HEK293 (cell line): Measurements from ENCODE around the gene RIN1.

Source experiments
- CTCF ChIA-PET: fragments of 350-600 bp; formaldehyde crosslinking; extraction: SDS; loops from one replicate; lab custom pipeline; 2021; ENCODE audit warnings: antibody characterized with exemption; lab: Yijun Ruan, JAX
- POLR2A ChIA-PET: fragments of 300-600 bp; formaldehyde crosslinking; extraction: SDS; loops from one replicate; lab custom pipeline; 2020; ENCODE audit warnings: antibody characterized with exemption, inconsistent platforms; lab: Yijun Ruan, JAX
- H3K27ac ChIP-seq: fragments of 200-500 bp; sonication (Bioruptor generic); 2 replicates; pipeline ENCODE4 v1.5.1; 2014; ENCODE audit warnings: low read depth, low read length, control low read depth, inconsistent platforms; ENCODE audit errors: extremely low read depth
- H3K36me3 ChIP-seq, 2 experiments: fragments of 200-500 bp in 1 of 2; sonication (Bioruptor generic) in 1 of 2; 1 replicate in 1 of 2; 2 replicates in 1 of 2; pipeline ENCODE4 v1.5.1; 2014 to 2017; ENCODE audit warnings: inconsistent platforms in 2 of 2, low read length in 2 of 2; ENCODE audit not compliant: control insufficient read depth in 2 of 2, insufficient read depth in 1 of 2
- H3K4me1 ChIP-seq: fragments of 200-500 bp; sonication (Bioruptor generic); 2 replicates; pipeline ENCODE4 v1.5.1; 2014; ENCODE audit warnings: mild to moderate bottlenecking, low read length, inconsistent platforms; ENCODE audit not compliant: control insufficient read depth, insufficient read depth
- H3K4me3 ChIP-seq: 2 replicates; pipeline ENCODE4 v1.5.1; 2011; ENCODE audit warnings: low read depth, mild to moderate bottlenecking, control low read depth, low read length, moderate library complexity
- H3K9me3 ChIP-seq: fragments of 200-500 bp; sonication (Bioruptor generic); 2 replicates; pipeline ENCODE4 v1.5.1; 2014; ENCODE audit warnings: low read depth, low read length, inconsistent platforms; ENCODE audit not compliant: control insufficient read depth, insufficient read depth
- MZF1 ChIP-seq: fragments of 450-650 bp; formaldehyde crosslinking; IDR thresholded peaks from 2 replicates; pipeline ENCODE4 v1.5.1; 2017; ENCODE audit warnings: missing biosample characterization, missing genetic modification characterization, borderline replicate concordance
- OVOL3 ChIP-seq: fragments of 450-650 bp; formaldehyde crosslinking; IDR thresholded peaks from 2 replicates; pipeline ENCODE4 v1.5.1; 2016; ENCODE audit warnings: missing biosample characterization, missing genetic modification characterization
- SCRT2 ChIP-seq: fragments of 450-650 bp; formaldehyde crosslinking; IDR thresholded peaks from 2 replicates; pipeline ENCODE4 v1.5.1; 2016; ENCODE audit warnings: missing biosample characterization, missing genetic modification characterization
- SP2 ChIP-seq: fragments of 450-650 bp; formaldehyde crosslinking; IDR thresholded peaks from 2 replicates; pipeline ENCODE4 v1.5.1; 2016; ENCODE audit warnings: missing biosample characterization, missing genetic modification characterization
- SP7 ChIP-seq: fragments of 450-650 bp; formaldehyde crosslinking; IDR thresholded peaks from 2 replicates; pipeline ENCODE4 v1.5.1; 2016; ENCODE audit warnings: missing biosample characterization, missing genetic modification characterization
- TCF7L2 ChIP-seq: IDR thresholded peaks from 2 replicates; pipeline ENCODE4 v1.6.1; 2011; ENCODE audit warnings: low read depth, mild to moderate bottlenecking, inconsistent platforms, low read length, moderate library complexity, borderline replicate concordance
- YY1 ChIP-seq: fragments of 450-650 bp; formaldehyde crosslinking; IDR thresholded peaks from 2 replicates; pipeline ENCODE4 v1.5.1; 2018; ENCODE audit warnings: missing biosample characterization, missing genetic modification characterization
- ZBTB7A ChIP-seq: fragments of 450-650 bp; formaldehyde crosslinking; IDR thresholded peaks from 2 replicates; pipeline ENCODE4 v1.5.1; 2016; ENCODE audit warnings: low read depth, missing biosample characterization, missing genetic modification characterization
- ZFP69B ChIP-seq: fragments of 450-650 bp; formaldehyde crosslinking; IDR thresholded peaks from 2 replicates; pipeline ENCODE4 v1.5.1; 2016; ENCODE audit warnings: missing biosample characterization, missing genetic modification characterization
- ZIC2 ChIP-seq: fragments of 450-650 bp; formaldehyde crosslinking; IDR thresholded peaks from 2 replicates; pipeline ENCODE4 v1.5.1; 2016; ENCODE audit warnings: missing biosample characterization, missing genetic modification characterization
- ZNF121 ChIP-seq: fragments of 450-650 bp; formaldehyde crosslinking; IDR thresholded peaks from 2 replicates; pipeline ENCODE4 v1.5.1; 2016; ENCODE audit warnings: missing biosample characterization, missing genetic modification characterization
- ZNF174 ChIP-seq: fragments of 450-650 bp; formaldehyde crosslinking; IDR thresholded peaks from 2 replicates; pipeline ENCODE4 v1.5.0; 2017; ENCODE audit warnings: missing biosample characterization, mild to moderate bottlenecking, missing genetic modification characterization
- ZNF19 ChIP-seq: fragments of 450-650 bp; formaldehyde crosslinking; IDR thresholded peaks from 2 replicates; pipeline ENCODE4; 2016; ENCODE audit warnings: missing biosample characterization, missing genetic modification characterization, low read depth
- ZNF266 ChIP-seq: fragments of 450-650 bp; formaldehyde crosslinking; IDR thresholded peaks from 2 replicates; pipeline ENCODE4 v1.5.1; 2016; ENCODE audit warnings: missing biosample characterization, missing genetic modification characterization, low read depth
- ZNF473 ChIP-seq: fragments of 450-650 bp; formaldehyde crosslinking; IDR thresholded peaks from 2 replicates; pipeline ENCODE4 v1.5.1; 2017; ENCODE audit warnings: missing biosample characterization, missing genetic modification characterization
- ZNF510 ChIP-seq: fragments of 450-650 bp; formaldehyde crosslinking; IDR thresholded peaks from 2 replicates; pipeline ENCODE4 v1.5.1; 2018; ENCODE audit warnings: mild to moderate bottlenecking, missing genetic modification characterization, missing biosample characterization; ENCODE audit not compliant: insufficient replicate concordance
- ZNF530 ChIP-seq: fragments of 450-650 bp; formaldehyde crosslinking; IDR thresholded peaks from 2 replicates; pipeline ENCODE4 v1.5.1; 2016; ENCODE audit warnings: low read depth, missing biosample characterization, missing genetic modification characterization
- ZNF558 ChIP-seq: fragments of 450-650 bp; formaldehyde crosslinking; IDR thresholded peaks from 2 replicates; pipeline ENCODE4 v1.5.1; 2016; ENCODE audit warnings: missing biosample characterization, missing genetic modification characterization
- ZNF621 ChIP-seq: fragments of 450-650 bp; formaldehyde crosslinking; IDR thresholded peaks from 2 replicates; pipeline ENCODE4 v1.5.1; 2017; ENCODE audit warnings: missing biosample characterization, missing genetic modification characterization
- ZNF629 ChIP-seq: fragments of 450-650 bp; formaldehyde crosslinking; IDR thresholded peaks from 2 replicates; pipeline ENCODE4 v1.5.1; 2017; ENCODE audit warnings: missing biosample characterization, missing genetic modification characterization
- ZNF792 ChIP-seq: fragments of 450-650 bp; formaldehyde crosslinking; IDR thresholded peaks from 2 replicates; pipeline ENCODE4 v1.5.1; 2016; ENCODE audit warnings: missing biosample characterization, missing genetic modification characterization
- ZNF830 ChIP-seq: fragments of 450-650 bp; IDR thresholded peaks from 2 replicates; pipeline ENCODE4 v1.5.0; 2018; ENCODE audit warnings: missing biosample characterization, missing genetic modification characterization, low read depth, mild to moderate bottlenecking, moderate library complexity
- ZSCAN23 ChIP-seq: fragments of 450-650 bp; formaldehyde crosslinking; IDR thresholded peaks from 2 replicates; pipeline ENCODE4 v1.5.1; 2016; ENCODE audit warnings: missing biosample characterization, missing genetic modification characterization
- ZXDB ChIP-seq: fragments of 450-650 bp; formaldehyde crosslinking; IDR thresholded peaks from 2 replicates; pipeline ENCODE4 v1.5.1; 2016; ENCODE audit warnings: missing biosample characterization, missing genetic modification characterization
- TF ChIP-seq, protein P1 (sequence below): fragments of 450-650 bp; formaldehyde crosslinking; IDR thresholded peaks from 2 replicates; pipeline ENCODE4 v1.5.1; 2016; ENCODE audit warnings: missing biosample characterization, missing genetic modification characterization
- TF ChIP-seq, protein P2 (sequence below): fragments of 450-650 bp; formaldehyde crosslinking; IDR thresholded peaks from 2 replicates; pipeline ENCODE4 v1.5.1; 2016; ENCODE audit warnings: missing biosample characterization, missing genetic modification characterization
- TF ChIP-seq, protein P3 (sequence below): fragments of 450-650 bp; formaldehyde crosslinking; IDR thresholded peaks from 2 replicates; pipeline ENCODE4 v1.5.1; 2016; ENCODE audit warnings: missing biosample characterization, missing genetic modification characterization, low read depth
- TF ChIP-seq, protein P4 (sequence below): fragments of 450-650 bp; formaldehyde crosslinking; IDR thresholded peaks from 2 replicates; pipeline ENCODE4 v1.5.1; 2016; ENCODE audit warnings: missing biosample characterization, missing genetic modification characterization

Gene RIN1

DNA sequence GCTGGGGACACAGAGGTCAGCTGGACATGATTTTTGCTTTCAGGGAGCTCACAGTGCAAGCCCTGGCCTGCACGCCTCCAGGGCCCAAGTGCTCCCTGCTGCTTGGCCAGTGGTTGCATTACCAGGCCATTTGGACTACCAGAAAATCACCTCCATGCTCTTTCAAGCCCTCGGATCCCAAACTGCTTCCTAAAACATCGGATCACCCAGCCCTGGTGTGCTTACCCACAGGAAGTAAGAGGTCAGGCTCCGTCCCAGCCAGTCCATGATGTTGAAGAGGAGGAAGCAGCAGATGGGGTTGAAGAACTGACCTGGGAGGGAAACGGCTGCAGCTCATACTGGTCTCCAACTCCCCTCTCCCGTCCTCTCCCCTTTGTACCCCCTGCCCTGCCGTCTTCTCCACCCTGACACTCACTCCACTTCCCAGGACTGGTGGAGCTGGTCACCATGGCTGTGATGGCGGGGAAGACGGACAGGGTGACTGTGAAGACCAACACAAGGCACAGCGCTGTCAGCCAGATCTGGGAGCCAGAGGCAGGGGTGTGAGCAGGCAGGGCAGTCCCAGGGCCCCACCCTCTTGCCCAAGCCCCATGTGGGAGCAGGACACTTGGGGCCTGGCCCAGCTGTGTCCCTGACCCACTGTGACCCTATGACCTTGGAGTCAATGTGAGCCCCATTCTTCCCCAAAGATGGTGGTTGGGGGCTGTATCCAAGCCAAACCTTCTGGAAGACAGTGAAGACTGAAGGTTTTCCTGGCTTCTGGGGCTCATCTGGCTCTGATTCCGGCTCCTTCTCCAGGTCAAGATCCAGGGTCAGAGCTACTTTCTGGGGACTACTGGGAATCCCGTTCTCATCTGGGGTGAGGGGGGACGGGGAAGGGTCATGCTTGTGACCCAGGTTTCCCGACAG is 29.7 kb upstream of the RIN1 start:
- POLR2A ChIA-PET = interaction anchor here (0.6 to 1.2 kb wide), 4 partner anchors 11 to 101 kb away, joined by 3 read pairs; partner anchors contain the start of gene PELI3
- peaks cover 0 to 62% of the 10 kb centered on the region in 2 experiments; a peak in 1 of 3 replicates for H3K36me3 ChIP-seq

DNA sequence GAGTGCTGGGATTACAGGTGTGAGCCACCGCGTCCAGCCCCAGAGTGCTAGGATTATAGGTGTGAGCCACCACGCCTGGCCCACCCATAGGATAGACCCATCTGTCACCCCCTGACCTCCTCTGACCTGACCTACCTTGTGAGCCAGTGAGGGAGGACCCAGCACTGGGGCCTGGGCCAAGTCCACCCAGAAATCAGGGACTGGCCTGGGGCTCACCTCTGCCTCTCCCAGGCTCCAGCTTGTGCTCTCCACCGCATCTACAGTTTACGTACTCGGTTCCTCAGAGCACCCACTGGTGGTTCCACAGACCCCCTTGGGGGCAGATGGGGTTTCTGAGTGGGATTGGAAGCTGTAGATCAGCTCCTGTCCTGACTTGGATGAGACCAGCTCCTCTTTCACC is 28.9 kb upstream of the RIN1 start:
- Histone ChIP-seq H3K27ac (no peak overlapping the region), H3K4me1 (no peaks in the 10 kb centered on the region), H3K4me3 (no peak overlapping the region), H3K36me3 (peaks cover 0 to 62% of the 10 kb centered on the region in 2 experiments; a peak in 1 of 3 replicates), H3K9me3 (no peaks in the 10 kb centered on the region)
- ChIA-PET CTCF (interaction anchor here (1.2 to 5.6 kb wide), 6 partner anchors 12 to 55 kb away, joined by 3 to 58 read pairs (median 16); no protein-coding TSS in a partner anchor), POLR2A (interaction anchor here (1.2 kb wide), 1 partner anchor 17 kb away, joined by 3 read pairs; no protein-coding TSS in a partner anchor)
- TF ChIP-seq ZNF174 (tag by site-specific recombination) (no peak), ZNF473 (tag by site-specific recombination) (no peak), ZNF558 (tag by site-specific recombination) (no peak), ZNF629 (tag by site-specific recombination) (no peak), ZFP69B (tag by site-specific recombination) (no peak), ZNF266 (no peak), TCF7L2 (no peak), SP7 (no peak), ZNF621 (tag by site-specific recombination) (no peak), YY1 (tag by site-specific recombination) (no peak), ZNF530 (tag by site-specific recombination) (no peak)
- TF ChIP-seq, protein P1, sequence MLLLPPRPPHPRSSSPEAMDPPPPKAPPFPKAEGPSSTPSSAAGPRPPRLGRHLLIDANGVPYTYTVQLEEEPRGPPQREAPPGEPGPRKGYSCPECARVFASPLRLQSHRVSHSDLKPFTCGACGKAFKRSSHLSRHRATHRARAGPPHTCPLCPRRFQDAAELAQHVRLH = no peak
- TF ChIP-seq, protein P2, sequence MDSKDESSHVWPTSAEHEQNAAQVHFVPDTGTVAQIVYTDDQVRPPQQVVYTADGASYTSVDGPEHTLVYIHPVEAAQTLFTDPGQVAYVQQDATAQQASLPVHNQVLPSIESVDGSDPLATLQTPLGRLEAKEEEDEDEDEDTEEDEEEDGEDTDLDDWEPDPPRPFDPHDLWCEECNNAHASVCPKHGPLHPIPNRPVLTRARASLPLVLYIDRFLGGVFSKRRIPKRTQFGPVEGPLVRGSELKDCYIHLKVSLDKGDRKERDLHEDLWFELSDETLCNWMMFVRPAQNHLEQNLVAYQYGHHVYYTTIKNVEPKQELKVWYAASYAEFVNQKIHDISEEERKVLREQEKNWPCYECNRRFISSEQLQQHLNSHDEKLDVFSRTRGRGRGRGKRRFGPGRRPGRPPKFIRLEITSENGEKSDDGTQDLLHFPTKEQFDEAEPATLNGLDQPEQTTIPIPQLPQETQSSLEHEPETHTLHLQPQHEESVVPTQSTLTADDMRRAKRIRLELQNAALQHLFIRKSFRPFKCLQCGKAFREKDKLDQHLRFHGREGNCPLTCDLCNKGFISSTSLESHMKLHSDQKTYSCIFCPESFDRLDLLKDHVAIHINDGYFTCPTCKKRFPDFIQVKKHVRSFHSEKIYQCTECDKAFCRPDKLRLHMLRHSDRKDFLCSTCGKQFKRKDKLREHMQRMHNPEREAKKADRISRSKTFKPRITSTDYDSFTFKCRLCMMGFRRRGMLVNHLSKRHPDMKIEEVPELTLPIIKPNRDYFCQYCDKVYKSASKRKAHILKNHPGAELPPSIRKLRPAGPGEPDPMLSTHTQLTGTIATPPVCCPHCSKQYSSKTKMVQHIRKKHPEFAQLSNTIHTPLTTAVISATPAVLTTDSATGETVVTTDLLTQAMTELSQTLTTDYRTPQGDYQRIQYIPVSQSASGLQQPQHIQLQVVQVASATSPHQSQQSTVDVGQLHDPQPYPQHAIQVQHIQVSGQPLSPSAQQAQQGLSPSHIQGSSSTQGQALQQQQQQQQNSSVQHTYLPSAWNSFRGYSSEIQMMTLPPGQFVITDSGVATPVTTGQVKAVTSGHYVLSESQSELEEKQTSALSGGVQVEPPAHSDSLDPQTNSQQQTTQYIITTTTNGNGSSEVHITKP (tag by site-specific recombination) = no peak

More for the DNA sequence above, 29.7 kb upstream of the RIN1 start:
- no peaks in the 10 kb centered on the region for H3K9me3 ChIP-seq
- no peaks in the 10 kb centered on the region for H3K4me1 ChIP-seq
- CTCF ChIA-PET = interaction anchor here (1.3 to 5.6 kb wide), 4 partner anchors 10 to 54 kb away, joined by 3 to 58 read pairs (median 10); no protein-coding TSS in a partner anchor
- TF ChIP-seq OVOL3 = no peak
- TF ChIP-seq SCRT2 (tag by site-specific recombination) = no peak
- TF ChIP-seq ZNF792 (tag by site-specific recombination) = no peak
- TF ChIP-seq ZNF830 = no peak
- TF ChIP-seq MZF1 (tag by site-specific recombination) = no peak
- TF ChIP-seq, protein P3, sequence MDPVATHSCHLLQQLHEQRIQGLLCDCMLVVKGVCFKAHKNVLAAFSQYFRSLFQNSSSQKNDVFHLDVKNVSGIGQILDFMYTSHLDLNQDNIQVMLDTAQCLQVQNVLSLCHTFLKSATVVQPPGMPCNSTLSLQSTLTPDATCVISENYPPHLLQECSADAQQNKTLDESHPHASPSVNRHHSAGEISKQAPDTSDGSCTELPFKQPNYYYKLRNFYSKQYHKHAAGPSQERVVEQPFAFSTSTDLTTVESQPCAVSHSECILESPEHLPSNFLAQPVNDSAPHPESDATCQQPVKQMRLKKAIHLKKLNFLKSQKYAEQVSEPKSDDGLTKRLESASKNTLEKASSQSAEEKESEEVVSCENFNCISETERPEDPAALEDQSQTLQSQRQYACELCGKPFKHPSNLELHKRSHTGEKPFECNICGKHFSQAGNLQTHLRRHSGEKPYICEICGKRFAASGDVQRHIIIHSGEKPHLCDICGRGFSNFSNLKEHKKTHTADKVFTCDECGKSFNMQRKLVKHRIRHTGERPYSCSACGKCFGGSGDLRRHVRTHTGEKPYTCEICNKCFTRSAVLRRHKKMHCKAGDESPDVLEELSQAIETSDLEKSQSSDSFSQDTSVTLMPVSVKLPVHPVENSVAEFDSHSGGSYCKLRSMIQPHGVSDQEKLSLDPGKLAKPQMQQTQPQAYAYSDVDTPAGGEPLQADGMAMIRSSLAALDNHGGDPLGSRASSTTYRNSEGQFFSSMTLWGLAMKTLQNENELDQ (tag by site-specific recombination) = no peak
- no peak for TF ChIP-seq SP7
- TF ChIP-seq SP2 = no peak
- no peak for TF ChIP-seq ZXDB (tag by site-specific recombination)
- TF ChIP-seq ZNF19 (tag by site-specific recombination) = no peak
- no peak for TF ChIP-seq ZNF510
- no peak for TF ChIP-seq ZFP69B (tag by site-specific recombination)
- TF ChIP-seq ZBTB7A (tag by site-specific recombination) = no peak
- TF ChIP-seq ZSCAN23 = no peak
- TF ChIP-seq, protein P4, sequence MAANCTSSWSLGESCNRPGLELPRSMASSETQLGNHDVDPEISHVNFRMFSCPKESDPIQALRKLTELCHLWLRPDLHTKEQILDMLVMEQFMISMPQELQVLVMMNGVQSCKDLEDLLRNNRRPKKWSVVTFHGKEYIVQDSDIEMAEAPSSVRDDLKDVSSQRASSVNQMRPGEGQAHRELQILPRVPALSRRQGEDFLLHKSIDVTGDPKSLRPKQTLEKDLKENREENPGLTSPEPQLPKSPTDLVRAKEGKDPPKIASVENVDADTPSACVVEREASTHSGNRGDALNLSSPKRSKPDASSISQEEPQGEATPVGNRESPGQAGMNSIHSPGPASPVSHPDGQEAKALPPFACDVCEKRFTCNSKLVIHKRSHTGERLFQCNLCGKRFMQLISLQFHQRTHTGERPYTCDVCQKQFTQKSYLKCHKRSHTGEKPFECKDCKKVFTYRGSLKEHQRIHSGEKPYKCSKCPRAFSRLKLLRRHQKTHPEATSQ = no peak
- no peak for TF ChIP-seq ZNF121 (tag by site-specific recombination)
- no peak for TF ChIP-seq ZIC2 (tag by site-specific recombination)
- H3K4me3 ChIP-seq = no peak overlapping the region
- no peak overlapping the region for H3K27ac ChIP-seq
